Measurements from ENCODE around the gene HTT-AS.
"Not testable (repeated sequence)": the region's sequence is repeated elsewhere in the genome, so short reads cannot be mapped to it uniquely, and the experiment has no call there.

Gene HTT-AS

GRCh38 chr4:3066836-3067400, 7.4 kb downstream of the HTT-AS start:
- TF ChIP-seq ZFX (IDR thresholded peaks at IDR 0.05) (no peak), CTCF (conservative IDR thresholded peaks at IDR 0.05) (no peak)

GRCh38 chr4:3065551-3065950, 8.8 kb downstream of the HTT-AS start:
- H3K27ac ChIP-seq: no peak overlapping the region
- TF ChIP-seq ZFX (IDR thresholded peaks at IDR 0.05): no peak
- no peak for TF ChIP-seq CTCF (conservative IDR thresholded peaks at IDR 0.05)

More at GRCh38 chr4:3066836-3067400, 7.4 kb downstream of the HTT-AS start:
- no peak overlapping the region for H3K27ac ChIP-seq

- H3K27ac ChIP-seq: no peak overlapping the region
- TF ChIP-seq ZFX (IDR thresholded peaks at IDR 0.05) (no peak), CTCF (conservative IDR thresholded peaks at IDR 0.05) (no peak)
These were observed 11.9 kb downstream of the HTT-AS start for GRCh38 chr4:3062471-3062870.

- no peak overlapping the region for H3K27ac ChIP-seq
- TF ChIP-seq ZFX (IDR thresholded peaks at IDR 0.05) (no peak), CTCF (conservative IDR thresholded peaks at IDR 0.05) (no peak)
These were observed 13.4 kb downstream of the HTT-AS start for GRCh38 chr4:3060946-3061345.

- H3K27ac ChIP-seq: no peak overlapping the region
- no peak for TF ChIP-seq CTCF (conservative IDR thresholded peaks at IDR 0.05)
- no peak for TF ChIP-seq ZFX (IDR thresholded peaks at IDR 0.05)
These were observed 14.4 kb downstream of the HTT-AS start for GRCh38 chr4:3059943-3060342.

GRCh38 chr4:3054169-3054759, 20.1 kb downstream of the HTT-AS start:
- TF ChIP-seq CTCF (conservative IDR thresholded peaks at IDR 0.05) (no peak), ZFX (IDR thresholded peaks at IDR 0.05) (no peak)

GRCh38 chr4:3051141-3051897, 23.0 kb downstream of the HTT-AS start:
- not testable (repeated sequence) for H3K27ac ChIP-seq

More at GRCh38 chr4:3054169-3054759, 20.1 kb downstream of the HTT-AS start:
- no peak overlapping the region for H3K27ac ChIP-seq

All from C4-2B (cell line).